ENCODE data around the gene SLA2. TPM values are rescaled to one million over a fixed set of nuclear protein-coding genes. Genes with fewer than 3 reads are reported as not detected.
A peak's percentile ranks its signal among the peaks of the same experiment; 100 is the strongest.

Gene SLA2
- polyA plus RNA-seq, 1 donor from 2014 or later: 0.33 TPM

DNA sequence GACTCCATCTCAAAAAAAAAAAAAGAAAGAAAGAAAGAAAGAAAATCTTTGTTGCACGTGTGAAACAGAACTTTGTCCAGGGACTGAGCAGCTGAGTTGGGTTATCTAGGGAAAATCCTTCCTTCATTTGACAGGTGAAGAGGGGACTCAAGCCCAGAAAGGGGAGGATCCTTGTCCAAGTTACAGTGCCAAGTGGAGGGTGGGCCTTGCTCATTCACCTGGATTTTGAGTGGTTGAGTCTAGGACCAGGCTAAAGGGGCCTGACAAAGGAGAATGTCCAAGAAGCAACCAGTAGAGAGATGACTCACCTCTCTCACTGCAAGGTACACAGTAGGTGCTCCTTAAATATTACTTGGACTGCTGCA lies 69.9 kb downstream of the SLA2 start:
- Histone ChIP-seq H3K4me3 (ENCODE audit: low read length) (no peak overlapping the region), H3K9ac (ENCODE audit: low read length) (no peak overlapping the region), H3K9me3 (ENCODE audit: low read length) (no peaks in the 10 kb centered on the region), H3K36me3 (ENCODE audit: insufficient read depth, low read length) (no peaks in the 10 kb centered on the region), H2AFZ (ENCODE audit: low read depth, low read length) (no peak overlapping the region), H3K4me2 (ENCODE audit: low read length) (no peak overlapping the region), H4K20me1 (ENCODE audit: insufficient read depth) (no peaks in the 10 kb centered on the region), H3K9me2 (ENCODE audit: insufficient read depth, low read length) (no peaks in the 10 kb centered on the region), H3F3A (ENCODE audit: insufficient read depth, low read length, poor library complexity, severe bottlenecking) (no peaks in the 10 kb centered on the region), H3K79me2 (replicated peaks; ENCODE audit: insufficient read depth, low read length) (peaks cover 24% of the 10 kb centered on the region), H3K27me3 (ENCODE audit: insufficient read depth, low read depth, low read length) (peaks cover 22% of the 10 kb centered on the region), H3K27ac (ENCODE audit: low read length) (no peak overlapping the region)
- TF ChIP-seq RAD21 (conservative IDR thresholded peaks at IDR 0.05) (no peak), EZH2 (IDR thresholded peaks at IDR 0.05; ENCODE audit: borderline replicate concordance, insufficient read depth, low read length, poor library complexity, severe bottlenecking) (no peak), SMC3 (conservative IDR thresholded peaks at IDR 0.05; ENCODE audit: poor library complexity) (no peak), POLR2AphosphoS5 (IDR thresholded peaks at IDR 0.05) (no peak), EP300 (conservative IDR thresholded peaks at IDR 0.05; ENCODE audit: poor library complexity, severe bottlenecking) (no peak)
- TF ChIP-seq, protein P1, sequence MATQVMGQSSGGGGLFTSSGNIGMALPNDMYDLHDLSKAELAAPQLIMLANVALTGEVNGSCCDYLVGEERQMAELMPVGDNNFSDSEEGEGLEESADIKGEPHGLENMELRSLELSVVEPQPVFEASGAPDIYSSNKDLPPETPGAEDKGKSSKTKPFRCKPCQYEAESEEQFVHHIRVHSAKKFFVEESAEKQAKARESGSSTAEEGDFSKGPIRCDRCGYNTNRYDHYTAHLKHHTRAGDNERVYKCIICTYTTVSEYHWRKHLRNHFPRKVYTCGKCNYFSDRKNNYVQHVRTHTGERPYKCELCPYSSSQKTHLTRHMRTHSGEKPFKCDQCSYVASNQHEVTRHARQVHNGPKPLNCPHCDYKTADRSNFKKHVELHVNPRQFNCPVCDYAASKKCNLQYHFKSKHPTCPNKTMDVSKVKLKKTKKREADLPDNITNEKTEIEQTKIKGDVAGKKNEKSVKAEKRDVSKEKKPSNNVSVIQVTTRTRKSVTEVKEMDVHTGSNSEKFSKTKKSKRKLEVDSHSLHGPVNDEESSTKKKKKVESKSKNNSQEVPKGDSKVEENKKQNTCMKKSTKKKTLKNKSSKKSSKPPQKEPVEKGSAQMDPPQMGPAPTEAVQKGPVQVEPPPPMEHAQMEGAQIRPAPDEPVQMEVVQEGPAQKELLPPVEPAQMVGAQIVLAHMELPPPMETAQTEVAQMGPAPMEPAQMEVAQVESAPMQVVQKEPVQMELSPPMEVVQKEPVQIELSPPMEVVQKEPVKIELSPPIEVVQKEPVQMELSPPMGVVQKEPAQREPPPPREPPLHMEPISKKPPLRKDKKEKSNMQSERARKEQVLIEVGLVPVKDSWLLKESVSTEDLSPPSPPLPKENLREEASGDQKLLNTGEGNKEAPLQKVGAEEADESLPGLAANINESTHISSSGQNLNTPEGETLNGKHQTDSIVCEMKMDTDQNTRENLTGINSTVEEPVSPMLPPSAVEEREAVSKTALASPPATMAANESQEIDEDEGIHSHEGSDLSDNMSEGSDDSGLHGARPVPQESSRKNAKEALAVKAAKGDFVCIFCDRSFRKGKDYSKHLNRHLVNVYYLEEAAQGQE (IDR thresholded peaks at IDR 0.05; ENCODE audit: borderline replicate concordance): no peak
- TF ChIP-seq, protein P2, sequence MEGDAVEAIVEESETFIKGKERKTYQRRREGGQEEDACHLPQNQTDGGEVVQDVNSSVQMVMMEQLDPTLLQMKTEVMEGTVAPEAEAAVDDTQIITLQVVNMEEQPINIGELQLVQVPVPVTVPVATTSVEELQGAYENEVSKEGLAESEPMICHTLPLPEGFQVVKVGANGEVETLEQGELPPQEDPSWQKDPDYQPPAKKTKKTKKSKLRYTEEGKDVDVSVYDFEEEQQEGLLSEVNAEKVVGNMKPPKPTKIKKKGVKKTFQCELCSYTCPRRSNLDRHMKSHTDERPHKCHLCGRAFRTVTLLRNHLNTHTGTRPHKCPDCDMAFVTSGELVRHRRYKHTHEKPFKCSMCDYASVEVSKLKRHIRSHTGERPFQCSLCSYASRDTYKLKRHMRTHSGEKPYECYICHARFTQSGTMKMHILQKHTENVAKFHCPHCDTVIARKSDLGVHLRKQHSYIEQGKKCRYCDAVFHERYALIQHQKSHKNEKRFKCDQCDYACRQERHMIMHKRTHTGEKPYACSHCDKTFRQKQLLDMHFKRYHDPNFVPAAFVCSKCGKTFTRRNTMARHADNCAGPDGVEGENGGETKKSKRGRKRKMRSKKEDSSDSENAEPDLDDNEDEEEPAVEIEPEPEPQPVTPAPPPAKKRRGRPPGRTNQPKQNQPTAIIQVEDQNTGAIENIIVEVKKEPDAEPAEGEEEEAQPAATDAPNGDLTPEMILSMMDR (IDR thresholded peaks at IDR 0.05; ENCODE audit: poor library complexity, severe bottlenecking): no peak

DNA sequence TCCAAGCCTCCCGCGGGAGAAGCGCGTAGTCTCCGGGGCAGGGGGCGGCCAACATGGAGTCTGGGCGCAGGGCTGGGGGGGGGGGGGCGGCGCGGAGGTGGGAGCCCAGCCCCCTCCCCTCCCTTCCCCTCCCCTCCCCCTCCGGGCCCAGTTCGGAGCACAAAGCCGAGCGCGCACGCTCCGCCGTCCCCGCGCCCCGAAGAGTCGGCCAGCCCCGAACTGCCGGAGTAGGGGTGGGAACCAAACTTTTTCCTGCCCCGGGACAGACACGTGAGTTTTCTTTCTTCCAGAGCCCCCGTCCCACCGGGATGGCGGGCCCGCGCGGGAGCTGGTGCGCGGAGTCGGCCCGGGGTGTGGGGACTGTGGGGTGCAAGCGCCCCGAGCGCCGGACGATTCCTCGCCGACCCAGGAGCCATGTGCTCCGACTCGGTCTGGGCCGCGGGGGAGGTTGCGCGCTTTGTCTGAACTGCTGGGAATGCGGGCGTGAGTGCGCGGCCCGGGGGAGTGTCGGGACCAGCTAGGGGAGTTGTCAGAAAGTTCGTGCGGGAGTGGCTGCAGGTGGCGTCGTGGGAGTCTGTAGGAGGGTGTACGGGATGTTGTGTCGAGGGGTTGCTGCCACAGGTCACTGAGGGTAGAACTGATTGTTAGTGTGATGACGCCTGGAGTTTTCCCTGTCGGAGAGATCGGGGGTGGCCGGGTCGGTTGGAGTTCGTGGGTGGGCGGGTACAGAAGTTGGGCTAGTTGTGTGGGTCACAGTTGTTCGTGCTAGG lies 71.4 kb downstream of the SLA2 start:
- Histone ChIP-seq H3K9me2 (ENCODE audit: insufficient read depth, low read length) (no peaks in the 10 kb centered on the region), H3K36me3 (ENCODE audit: insufficient read depth, low read length) (no peaks in the 10 kb centered on the region), H3K27me3 (ENCODE audit: insufficient read depth, low read depth, low read length) (peaks cover 22% of the 10 kb centered on the region), H4K20me1 (ENCODE audit: insufficient read depth) (no peaks in the 10 kb centered on the region), H3K27ac (ENCODE audit: low read length) (no peak overlapping the region), H3K79me2 (replicated peaks; ENCODE audit: insufficient read depth, low read length) (peaks cover 24% of the 10 kb centered on the region), H3K4me2 (ENCODE audit: low read length) (peak overlapping the region; percentile 39), H3K9ac (ENCODE audit: low read length) (peak overlapping the region; percentile 46), H2AFZ (ENCODE audit: low read depth, low read length) (no peak overlapping the region), H3F3A (ENCODE audit: insufficient read depth, low read length, poor library complexity, severe bottlenecking) (no peaks in the 10 kb centered on the region), H3K9me3 (ENCODE audit: low read length) (no peaks in the 10 kb centered on the region), H3K4me3 (ENCODE audit: low read length) (peak overlapping the region; percentile 70)
- TF ChIP-seq, protein P1 (IDR thresholded peaks at IDR 0.05; ENCODE audit: borderline replicate concordance): no peak
- TF ChIP-seq, protein P2 (IDR thresholded peaks at IDR 0.05; ENCODE audit: poor library complexity, severe bottlenecking): no peak
- TF ChIP-seq MXI1 (conservative IDR thresholded peaks at IDR 0.05; ENCODE audit: poor library complexity, severe bottlenecking): peak; percentile 77

Measured in neural cell (in vitro differentiated cells).